HepG2 (cell line): Measurements from ENCODE around the gene OPRL1. TPM values are rescaled to one million over a fixed set of nuclear protein-coding genes. Genes with fewer than 3 reads are reported as not detected.
A peak's percentile ranks its signal among the peaks of the same experiment; 100 is the strongest.

Experiments used
- AHR ChIP-seq: IDR thresholded peaks from 2 replicates; pipeline ENCODE4 v1.6.1; 2018; ENCODE audit warnings: missing genetic modification reagents, missing compliant biosample characterization
- CENPT ChIP-seq: sonication (generic); formaldehyde crosslinking; IDR thresholded peaks from 2 replicates; pipeline ENCODE4 v1.8.0; 2022; ENCODE audit warnings: low read depth, mild to moderate bottlenecking, moderate library complexity, missing genetic modification reagents
- CSRNP2 ChIP-seq: sonication (generic); formaldehyde crosslinking; conservative IDR thresholded peaks from 2 replicates; pipeline ENCODE4 v1.8.0; 2022; ENCODE audit warnings: low read depth, missing genetic modification reagents
- FOXO1 ChIP-seq: sonication (generic); formaldehyde crosslinking; IDR thresholded peaks from 2 replicates; pipeline ENCODE4 v1.4.0; 2020; ENCODE audit warnings: missing genetic modification reagents
- GATAD1 ChIP-seq: IDR thresholded peaks from 2 replicates; pipeline ENCODE4 v1.6.1; 2016; ENCODE audit warnings: missing genetic modification reagents, missing compliant biosample characterization
- GATAD2A ChIP-seq: IDR thresholded peaks from 2 replicates; pipeline ENCODE4 v1.6.1; 2016
- ISL2 ChIP-seq: sonication (generic); formaldehyde crosslinking; IDR thresholded peaks from 2 replicates; pipeline ENCODE4 v1.5.0; 2020; ENCODE audit warnings: missing genetic modification reagents
- KAT7 ChIP-seq: IDR thresholded peaks from 2 replicates; pipeline ENCODE4 v1.6.1; 2018; ENCODE audit warnings: borderline replicate concordance, missing compliant biosample characterization
- MYNN ChIP-seq: sonication (generic); formaldehyde crosslinking; IDR thresholded peaks from 2 replicates; pipeline ENCODE4 v1.4.0; 2020; ENCODE audit warnings: mild to moderate bottlenecking, low read depth, missing genetic modification reagents
- POGK ChIP-seq: sonication (generic); formaldehyde crosslinking; conservative IDR thresholded peaks from 2 replicates; pipeline ENCODE4 v1.8.0; 2022; ENCODE audit warnings: mild to moderate bottlenecking, moderate library complexity, missing genetic modification reagents
- PTBP1 ChIP-seq: fragments of 200-400 bp; formaldehyde crosslinking; IDR thresholded peaks from 2 replicates; pipeline ENCODE4 v1.6.1; 2018; ENCODE audit warnings: low read length, low read depth; ENCODE audit not compliant: poor library complexity, severe bottlenecking
- SCMH1 ChIP-seq: sonication (generic); formaldehyde crosslinking; IDR thresholded peaks from 2 replicates; pipeline ENCODE4 v1.9.0; 2021; ENCODE audit warnings: missing genetic modification reagents, mild to moderate bottlenecking, borderline replicate concordance
- SMAD9 ChIP-seq: sonication (generic); formaldehyde crosslinking; IDR thresholded peaks from 2 replicates; pipeline ENCODE4 v1.5.1; 2020; ENCODE audit warnings: mild to moderate bottlenecking, missing genetic modification reagents
- SRSF9 ChIP-seq: fragments of 200-400 bp; formaldehyde crosslinking; IDR thresholded peaks from 2 replicates; pipeline ENCODE4 v1.6.1; 2018; ENCODE audit warnings: borderline replicate concordance, mild to moderate bottlenecking, low read depth, low read length; ENCODE audit not compliant: insufficient read depth, poor library complexity, severe bottlenecking
- TCF12 ChIP-seq, 2 experiments: fragments of 450-650 bp in 1 of 2; sonication (generic) in 1 of 2; formaldehyde crosslinking in 1 of 2; IDR thresholded peaks; 2 replicates each; pipeline versions ENCODE4 v1.6.1 to v1.8.0; 2017 to 2022; ENCODE audit warnings: antibody characterized with exemption in 1 of 2, mild to moderate bottlenecking in 1 of 2, missing genetic modification reagents in 1 of 2, moderate library complexity in 1 of 2
- TCF7L2 ChIP-seq: IDR thresholded peaks from 2 replicates; pipeline ENCODE4 v1.6.1; 2011; ENCODE audit warnings: mild to moderate bottlenecking, low read depth, low read length, moderate library complexity
- TIGD3 ChIP-seq: sonication (generic); formaldehyde crosslinking; IDR thresholded peaks from 2 replicates; pipeline ENCODE4 v1.5.1; 2020; ENCODE audit warnings: mild to moderate bottlenecking, missing genetic modification reagents, borderline replicate concordance
- USF2 ChIP-seq, 2 experiments: sonication (generic) in 1 of 2; formaldehyde crosslinking in 1 of 2; IDR thresholded peaks; 2 replicates each; pipeline versions ENCODE4 v1.5.1 to v1.6.1; 2011 to 2020; ENCODE audit warnings: borderline replicate concordance in 1 of 2, low read depth in 1 of 2, low read length in 1 of 2, mild to moderate bottlenecking in 1 of 2, missing genetic modification reagents in 1 of 2, moderate library complexity in 1 of 2
- ZBTB14 ChIP-seq: sonication (generic); formaldehyde crosslinking; IDR thresholded peaks from 2 replicates; pipeline ENCODE4 v1.4.0; 2020; ENCODE audit warnings: missing genetic modification reagents
- ZFP36L2 ChIP-seq: sonication (generic); formaldehyde crosslinking; IDR thresholded peaks from 2 replicates; pipeline ENCODE4 v1.4.0; 2020; ENCODE audit warnings: missing genetic modification reagents
- ZNF251 ChIP-seq: sonication (generic); formaldehyde crosslinking; IDR thresholded peaks from 2 replicates; pipeline ENCODE4 v1.9.0; 2021; ENCODE audit warnings: mild to moderate bottlenecking, missing genetic modification reagents
- ZSCAN20 ChIP-seq: sonication (generic); formaldehyde crosslinking; IDR thresholded peaks from 2 replicates; pipeline ENCODE4 v1.4.0; 2020; ENCODE audit warnings: missing genetic modification reagents, mild to moderate bottlenecking, borderline replicate concordance
- ZSCAN25 ChIP-seq: sonication (generic); formaldehyde crosslinking; IDR thresholded peaks from 2 replicates; pipeline ENCODE4 v1.8.0; 2022; ENCODE audit warnings: mild to moderate bottlenecking, missing genetic modification reagents
- polyA plus RNA-seq, 8 experiments: library from polyadenylated mRNA; depleted of rRNA in 3 of 8; stranded (reverse) in 7 of 8; unstranded in 1 of 8; fragments of >200 nt; fragmentation: Illumina TruSeq in 4 of 8; extraction: Trizol in 4 of 8; gene quantifications; 2 replicates each; pipeline versions ENCODE4 v1.2.1 to v1.2.3, GENCODE V29; 2011 to 2016; ENCODE audit warnings: low read depth in 4 of 8, missing spikeins in 1 of 8, mixed read lengths in 1 of 8; ENCODE audit not compliant: insufficient read depth in 1 of 8
- total RNA-seq, 5 experiments: library from RNA; depleted of rRNA; stranded (reverse); fragments of >200 nt; fragmentation: Illumina TruSeq; extraction: Trizol; gene quantifications; 2 replicates each; pipeline ENCODE4 v1.2.3, GENCODE V29; 2016; ENCODE audit warnings: low read depth in 1 of 5

Gene OPRL1
- total and polyA plus RNA-seq, 2 of the 13 experiments (the other 11 are each of a cell fraction or from before 2014, with no cell fraction given): 0.35 to 0.71 TPM

- TF ChIP-seq TIGD3 (no peak), CSRNP2 (CRISPR knock-in tag) (no peak), FOXO1 (no peak), USF2 (IDR thresholded peaks at IDR 0.05; ENCODE audit: low read depth, low read length) (no peak), USF2 (CRISPR knock-in tag; IDR thresholded peaks at IDR 0.05; ENCODE audit: borderline replicate concordance) (no peak), GATAD1 (no peak), KAT7 (CRISPR knock-in tag) (no peak), TCF7L2 (no peak), ZFP36L2 (CRISPR knock-in tag) (no peak), TCF12 (IDR thresholded peaks at IDR 0.05) (no peak), TCF12 (CRISPR knock-in tag; IDR thresholded peaks at IDR 0.05) (no peak), ISL2 (no peak), ZBTB14 (CRISPR knock-in tag) (no peak), ZSCAN25 (CRISPR knock-in tag) (0 out of 2 replicates have a peak, but pooled peaks have one; percentile 4), AHR (CRISPR knock-in tag) (no peak), POGK (CRISPR knock-in tag) (no peak), SRSF9 (no peak), GATAD2A (CRISPR knock-in tag) (peak; percentile 18; the same call in 1 of the 2 replicates), ZSCAN20 (CRISPR knock-in tag) (no peak), SCMH1 (CRISPR knock-in tag) (no peak), CENPT (CRISPR knock-in tag) (no peak), MYNN (CRISPR knock-in tag) (no peak), SMAD9 (no peak), PTBP1 (no peak), ZNF251 (CRISPR knock-in tag) (no peak)
These were observed 13.9 kb upstream of the OPRL1 start (continued) for GRCh38 chr20:64065974-64066343.
